Testis (tissue), 2 donors: ENCODE data around the gene JRKL.

Experiments
- CTCF ChIP-seq, 3 experiments: fragments of 450-650 bp in 2 of 3; fragments of 200-600 bp in 1 of 3; sonication (generic) in 1 of 3; IDR thresholded peaks; one replicate each; pipeline ENCODE4 v1.5.1; 2016 to 2019; ENCODE audit warnings: antibody characterized with exemption in 3 of 3, mild to moderate bottlenecking in 2 of 3, moderate library complexity in 1 of 3
- POLR2A ChIP-seq: fragments of 450-650 bp; IDR thresholded peaks from one replicate; pipeline ENCODE4 v1.6.1; 2017; ENCODE audit warnings: antibody characterized with exemption, mild to moderate bottlenecking, moderate library complexity

DNA sequence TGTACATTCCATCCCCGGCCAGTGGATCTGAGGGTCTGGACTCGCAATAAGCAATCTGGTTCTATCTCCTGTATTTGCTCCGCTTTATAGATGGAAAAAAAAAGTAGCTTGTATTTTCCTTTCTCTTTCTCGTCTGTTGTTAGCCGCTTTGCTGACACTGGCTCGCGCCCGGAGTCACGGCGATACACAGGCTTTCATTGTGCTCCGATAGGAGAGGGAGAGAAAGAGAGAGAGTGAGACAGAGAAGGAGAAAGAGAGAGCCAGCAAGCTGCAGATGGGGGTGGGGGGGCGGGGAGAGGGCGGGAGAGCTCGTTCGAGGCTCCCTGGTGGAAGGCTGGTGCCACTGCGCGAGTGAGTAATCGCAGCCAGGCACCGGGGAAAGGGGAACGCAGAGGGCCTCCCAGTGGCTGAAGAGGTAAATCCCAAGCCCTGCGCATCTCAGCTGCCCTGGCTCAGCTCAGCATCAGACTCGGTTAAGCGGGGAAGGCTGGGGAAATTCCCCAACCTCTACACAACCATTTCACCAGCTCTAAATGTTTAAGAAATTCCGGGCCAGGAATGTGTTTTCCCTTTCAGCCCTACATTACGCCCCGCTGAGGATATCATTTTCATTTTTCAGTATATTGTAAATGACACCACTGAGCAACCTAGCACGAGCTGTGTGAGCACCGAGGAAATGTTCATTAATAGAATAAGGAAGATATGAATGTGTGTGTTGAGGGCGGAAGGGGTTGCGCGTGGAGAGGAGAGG, 46.7 kb upstream of the JRKL start, which contains the start of gene MAML2:
- TF ChIP-seq CTCF (IDR thresholded peaks at IDR 0.05) (peak; percentile 62 to 86 (median 83)), POLR2A (no peak)
